Activated T-cell treated with anti-CD3 and anti-CD28 coated beads, Interleukin-2, amount 50 U/mL, for 4 hours (primary cell): ENCODE results near the gene HRK. TPM values are rescaled to one million over a fixed set of nuclear protein-coding genes. Genes with fewer than 3 reads are reported as not detected.

Experiments
- ATAC-seq, 2 donors: fragments of 200-7000 bp; cut with Tn5 transposase; one replicate each; pipeline ENCODE4 v1.10.0; 2021
- DNase-seq: peaks from one replicate; pipeline ENCODE4 v3.0.0-alpha.2; 2020
- H3K27me3 Mint-ChIP-seq: one replicate; pipeline ENCODE4 v1.8.0; 2021; ENCODE audit warnings: low read depth, mixed read lengths
- H3K36me3 Mint-ChIP-seq: one replicate; pipeline ENCODE4 v1.8.0; 2022; ENCODE audit warnings: mixed read lengths; ENCODE audit not compliant: insufficient read depth
- H3K4me1 Mint-ChIP-seq: one replicate; pipeline ENCODE4 v1.8.0; 2021; ENCODE audit warnings: low read depth, mixed read lengths
- H3K4me3 Mint-ChIP-seq: one replicate; pipeline ENCODE4 v1.8.0; 2021; ENCODE audit warnings: mild to moderate bottlenecking, moderate library complexity, mixed read lengths
- H3K9me3 Mint-ChIP-seq: one replicate; pipeline ENCODE4 v1.8.0; 2021; ENCODE audit warnings: mixed read lengths
- total RNA-seq, 3 donors: library from RNA; stranded (reverse); gene quantifications; one replicate each; pipeline ENCODE4 v1.2.1, GENCODE V29; 2021

The HRK gene
- total RNA-seq = not detected

- DNase-seq = no peak
- Mint-ChIP-seq H3K4me1 (peaks cover 32% of the 10 kb centered on the region), H3K36me3 (no peaks in the 10 kb centered on the region), H3K9me3 (no peaks in the 10 kb centered on the region), H3K4me3 (peak within 1 kb of the TSS; percentile 81), H3K27me3 (peaks cover 65% of the 10 kb centered on the region)
- ATAC-seq = peak; percentile 17 to 23
Measured at GRCh38 chr12:116881325-116881876, at the start of gene HRK. Gene HRK (minus strand): TSS chr12:116881441. CDS start chr12:116881307, 134 bp downstream.

DNA sequence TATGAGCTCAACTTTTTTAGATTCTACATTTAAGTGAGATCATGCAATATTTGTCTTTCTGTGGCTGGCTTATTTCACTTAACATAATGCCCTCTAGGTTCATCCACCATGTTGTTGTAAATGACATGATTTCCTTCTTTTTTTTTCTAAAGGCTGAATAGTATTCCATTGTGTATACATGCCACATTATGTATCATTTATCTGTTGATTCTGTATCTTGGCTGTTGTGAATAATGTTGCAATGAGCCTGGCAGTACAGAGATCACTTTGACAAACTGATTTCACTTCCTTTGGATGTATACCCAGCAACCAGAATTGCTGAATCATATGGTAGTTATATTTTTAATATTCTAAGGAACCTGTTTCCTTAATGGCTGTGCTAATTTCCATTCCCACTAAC lies 48.6 kb upstream of the HRK start:
- H3K27me3 Mint-ChIP-seq = no peaks in the 10 kb centered on the region
- H3K36me3 Mint-ChIP-seq = peaks cover 33% of the 10 kb centered on the region
- DNase-seq = no peak
- no peak for ATAC-seq
- no peak overlapping the region for H3K4me3 Mint-ChIP-seq
- H3K9me3 Mint-ChIP-seq = no peaks in the 10 kb centered on the region
- H3K4me1 Mint-ChIP-seq = peaks cover 28% of the 10 kb centered on the region

- ATAC-seq = no peak
- H3K27me3 Mint-ChIP-seq = no peaks in the 10 kb centered on the region
- H3K4me3 Mint-ChIP-seq = no peak overlapping the region
- no peak for DNase-seq
- H3K36me3 Mint-ChIP-seq = peaks cover 29% of the 10 kb centered on the region
- no peaks in the 10 kb centered on the region for H3K9me3 Mint-ChIP-seq
- H3K4me1 Mint-ChIP-seq = peaks cover 38% of the 10 kb centered on the region
Measured at GRCh38 chr12:116928504-116928903, 47.3 kb upstream of the HRK start.

DNA sequence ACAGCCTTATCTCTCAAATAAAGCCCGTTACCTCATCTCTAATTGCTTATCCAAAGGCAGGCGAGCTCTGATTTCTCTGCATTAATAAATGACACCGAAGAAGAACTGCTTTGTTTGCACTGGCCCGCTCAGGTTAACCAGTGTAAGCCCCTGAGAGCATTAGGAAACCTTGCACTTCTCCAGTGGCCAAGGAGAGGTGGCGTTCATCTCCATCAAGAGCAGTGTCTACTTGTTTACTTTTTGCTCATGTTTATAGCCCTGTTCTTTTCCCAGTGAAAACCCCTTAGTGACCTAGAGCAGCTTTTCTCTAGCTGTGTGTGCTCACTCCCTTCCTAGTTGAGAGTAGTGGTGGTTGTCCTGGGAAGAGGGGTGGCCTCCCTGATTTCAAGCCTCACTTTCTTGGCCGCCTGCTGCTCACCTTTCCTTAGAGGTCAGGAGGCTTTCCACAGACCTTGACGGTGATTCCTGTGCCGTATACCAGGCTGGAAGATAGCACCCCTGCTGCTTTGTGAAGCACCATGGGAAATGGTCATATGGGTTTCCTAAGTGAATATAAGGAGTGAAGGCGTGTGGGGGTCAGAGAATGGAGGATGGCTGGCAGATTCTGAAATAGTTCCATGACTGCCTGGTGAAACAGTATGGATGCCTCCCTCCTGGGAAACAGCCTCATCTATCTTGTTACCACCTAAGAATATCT lies 46.2 kb upstream of the HRK start:
- no peaks in the 10 kb centered on the region for H3K9me3 Mint-ChIP-seq
- peaks cover 45% of the 10 kb centered on the region for H3K4me1 Mint-ChIP-seq
- DNase-seq (no peak), ATAC-seq (no peak)
- H3K4me3 Mint-ChIP-seq = no peak overlapping the region
- peaks cover 25% of the 10 kb centered on the region for H3K36me3 Mint-ChIP-seq
- no peaks in the 10 kb centered on the region for H3K27me3 Mint-ChIP-seq

DNA sequence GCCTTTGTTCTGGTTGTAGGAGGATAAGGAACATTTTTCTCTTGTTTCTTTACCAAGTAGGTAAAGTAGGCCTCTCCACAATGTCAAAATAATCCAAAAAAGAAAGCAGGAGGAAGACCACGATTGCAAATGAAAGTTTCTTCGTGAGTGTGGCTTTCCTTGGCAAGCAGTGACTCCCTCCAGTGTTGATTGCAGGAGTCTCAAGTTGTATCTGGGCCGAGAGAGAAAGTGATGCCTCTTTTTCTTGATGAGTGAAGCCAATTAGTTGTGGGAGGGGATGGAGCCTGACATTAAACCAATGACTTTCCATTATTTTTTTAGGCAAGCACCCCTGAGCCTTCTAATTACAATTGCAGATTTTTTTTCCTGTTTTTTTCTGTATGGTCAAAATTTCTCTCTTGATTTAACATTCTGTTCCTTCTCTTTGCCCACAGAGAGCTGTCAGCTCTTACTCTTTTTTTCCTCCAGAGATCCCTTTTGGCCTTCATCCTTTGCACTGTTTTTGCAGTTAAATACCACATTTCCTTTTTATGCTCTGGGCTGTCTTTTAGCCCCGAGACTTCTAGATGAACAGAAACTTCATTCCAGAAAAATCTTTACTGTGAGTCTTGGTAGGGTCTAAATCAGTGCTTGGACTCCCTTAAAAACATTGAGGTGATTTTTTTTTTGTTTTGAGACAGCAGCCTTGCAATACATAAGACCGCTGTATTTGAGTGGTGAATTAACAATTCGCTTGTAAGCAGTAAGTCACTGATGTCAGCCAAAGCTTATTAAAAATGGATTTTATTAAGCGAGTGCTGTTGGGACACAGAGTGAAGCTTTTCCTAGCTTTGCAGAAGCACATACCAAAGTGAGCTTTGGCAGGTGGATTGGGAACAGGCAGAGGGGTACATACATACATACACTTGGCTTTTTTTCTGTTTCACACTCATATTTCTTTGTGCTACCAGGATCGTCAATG lies 45.3 kb upstream of the HRK start:
- Mint-ChIP-seq H3K4me3 (no peak overlapping the region), H3K27me3 (no peaks in the 10 kb centered on the region), H3K9me3 (no peaks in the 10 kb centered on the region), H3K4me1 (peaks cover 50% of the 10 kb centered on the region), H3K36me3 (peaks cover 23% of the 10 kb centered on the region)
- no peak for ATAC-seq
- no peak for DNase-seq

DNA sequence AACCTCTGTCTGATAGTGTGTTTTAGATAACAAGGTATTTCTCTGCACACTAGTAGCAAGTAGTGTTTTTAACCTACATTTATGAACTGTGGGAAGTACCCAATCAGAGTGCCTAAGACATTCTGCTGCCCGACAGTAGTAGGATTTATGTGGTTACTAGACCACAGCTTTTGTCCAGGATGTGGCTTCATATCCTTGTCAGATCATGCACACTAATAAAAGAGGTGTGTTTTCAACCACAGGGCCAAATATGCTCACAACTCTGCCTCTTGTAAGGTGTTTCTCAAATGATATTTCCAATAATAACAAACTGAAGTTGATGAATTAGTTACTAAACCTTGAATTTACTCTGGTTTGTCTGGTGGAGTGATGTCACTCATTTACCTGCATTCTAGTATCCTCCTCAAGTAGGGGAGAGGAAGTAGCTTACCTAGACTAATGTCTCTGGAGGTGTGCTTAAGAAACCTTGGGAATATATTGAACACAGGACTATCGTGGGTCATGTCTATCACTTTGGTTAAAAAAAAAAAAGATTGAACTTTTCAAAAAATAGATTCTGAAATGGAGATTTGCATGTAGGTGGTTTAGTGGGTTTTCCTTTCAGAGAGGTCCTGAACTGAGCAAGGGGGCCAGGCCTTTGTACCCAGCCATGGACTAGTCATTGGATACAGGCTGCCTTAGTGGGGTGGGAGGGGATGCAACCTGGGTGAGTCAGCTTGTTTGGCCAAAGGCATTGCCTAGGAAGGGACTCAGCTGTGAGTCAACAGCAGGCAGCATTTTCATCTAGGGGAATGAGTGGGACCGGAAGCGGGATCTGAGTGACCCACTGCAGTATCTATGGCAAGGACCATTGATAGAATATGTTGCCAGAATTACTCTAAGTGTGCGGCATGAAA lies 43.6 kb upstream of the HRK start:
- DNase-seq (no peak), ATAC-seq (peak; percentile 77 to 79)
- peak overlapping the region; percentile 56 for H3K4me3 Mint-ChIP-seq
- H3K36me3 Mint-ChIP-seq = peaks cover 20% of the 10 kb centered on the region
- H3K27me3 Mint-ChIP-seq = no peaks in the 10 kb centered on the region
- H3K9me3 Mint-ChIP-seq = no peaks in the 10 kb centered on the region
- peaks cover 66% of the 10 kb centered on the region for H3K4me1 Mint-ChIP-seq

GRCh38 chr12:116922194-116922897 lies 41.1 kb upstream of the HRK start:
- no peak overlapping the region for H3K4me3 Mint-ChIP-seq
- peaks cover 75% of the 10 kb centered on the region for H3K4me1 Mint-ChIP-seq
- H3K9me3 Mint-ChIP-seq = no peaks in the 10 kb centered on the region
- DNase-seq (no peak), ATAC-seq (peak; percentile 58 to 65)
- no peaks in the 10 kb centered on the region for H3K27me3 Mint-ChIP-seq
- peaks cover 7% of the 10 kb centered on the region for H3K36me3 Mint-ChIP-seq

GRCh38 chr12:116920939-116921338 lies 39.7 kb upstream of the HRK start:
- ATAC-seq = no peak

DNA sequence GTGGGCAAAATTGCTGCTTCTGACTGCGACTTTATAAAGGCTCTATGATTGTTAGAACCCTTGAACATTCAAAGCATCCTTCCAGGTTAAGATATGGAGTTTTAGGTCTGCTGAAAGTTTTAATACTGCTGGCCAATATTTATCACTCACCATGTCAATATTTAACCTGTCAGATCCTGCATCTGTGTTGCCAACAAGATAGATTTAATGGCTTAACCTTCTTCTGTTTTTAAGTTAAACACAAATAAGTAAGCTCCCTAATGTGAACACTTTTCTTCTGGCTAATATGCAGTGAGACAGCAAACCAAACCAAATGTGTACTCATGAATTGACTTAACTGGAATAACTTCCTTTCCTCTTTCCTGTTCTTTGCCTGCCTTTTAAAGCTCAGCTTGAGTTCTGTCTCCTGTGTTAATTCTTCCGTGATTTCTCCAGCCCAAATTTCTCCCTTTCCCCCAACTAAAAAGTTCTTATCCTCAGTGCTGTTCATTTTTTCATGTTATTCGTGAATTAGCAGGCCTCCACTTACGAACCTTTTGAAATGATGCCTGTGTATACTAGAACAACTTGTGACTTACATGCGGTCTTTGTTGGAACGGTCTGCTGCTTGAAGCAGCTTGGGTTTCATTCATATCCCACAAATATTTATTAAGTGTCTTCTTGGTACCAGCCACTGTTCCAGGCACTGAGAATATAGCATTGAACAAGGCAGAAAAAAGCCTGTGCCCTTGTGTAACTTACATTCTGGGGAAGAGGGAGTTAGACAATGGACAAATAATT lies 38.7 kb upstream of the HRK start:
- no peaks in the 10 kb centered on the region for H3K9me3 Mint-ChIP-seq
- peaks cover 9% of the 10 kb centered on the region for H3K36me3 Mint-ChIP-seq
- ATAC-seq = no peak
- DNase-seq = no peak
- H3K4me1 Mint-ChIP-seq = peaks cover 72% of the 10 kb centered on the region
- no peak overlapping the region for H3K4me3 Mint-ChIP-seq
- H3K27me3 Mint-ChIP-seq = no peaks in the 10 kb centered on the region

More at GRCh38 chr12:116920939-116921338, 39.7 kb upstream of the HRK start:
- peaks cover 7% of the 10 kb centered on the region for H3K36me3 Mint-ChIP-seq
- H3K4me3 Mint-ChIP-seq = no peak overlapping the region
- H3K27me3 Mint-ChIP-seq = no peaks in the 10 kb centered on the region
- H3K9me3 Mint-ChIP-seq = no peaks in the 10 kb centered on the region
- H3K4me1 Mint-ChIP-seq = peaks cover 75% of the 10 kb centered on the region
- no peak for DNase-seq

DNA sequence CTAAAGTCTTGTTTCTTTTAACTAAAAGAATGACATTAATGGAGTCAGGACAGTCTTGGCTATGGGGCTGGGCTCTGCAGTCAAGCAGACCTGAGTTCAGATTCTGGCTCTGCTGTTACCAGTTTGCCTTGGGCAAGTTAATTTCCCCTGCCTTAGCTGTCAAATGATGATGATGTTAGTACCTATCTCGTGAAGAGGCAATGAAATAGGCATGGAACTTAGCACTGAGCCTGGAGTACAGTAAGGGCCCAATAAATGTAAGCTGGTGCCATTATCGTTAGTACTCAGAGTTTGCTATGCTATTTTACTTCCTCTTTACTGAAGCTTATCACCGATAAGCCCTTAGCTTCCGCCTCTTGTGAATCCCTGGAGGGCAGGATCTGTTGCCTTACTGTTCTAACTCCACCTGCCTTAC lies 38.0 kb upstream of the HRK start:
- ATAC-seq (no peak), DNase-seq (no peak)
- Mint-ChIP-seq H3K36me3 (peaks cover 9% of the 10 kb centered on the region), H3K4me1 (peaks cover 67% of the 10 kb centered on the region), H3K4me3 (no peak overlapping the region), H3K9me3 (no peaks in the 10 kb centered on the region), H3K27me3 (no peaks in the 10 kb centered on the region)

DNA sequence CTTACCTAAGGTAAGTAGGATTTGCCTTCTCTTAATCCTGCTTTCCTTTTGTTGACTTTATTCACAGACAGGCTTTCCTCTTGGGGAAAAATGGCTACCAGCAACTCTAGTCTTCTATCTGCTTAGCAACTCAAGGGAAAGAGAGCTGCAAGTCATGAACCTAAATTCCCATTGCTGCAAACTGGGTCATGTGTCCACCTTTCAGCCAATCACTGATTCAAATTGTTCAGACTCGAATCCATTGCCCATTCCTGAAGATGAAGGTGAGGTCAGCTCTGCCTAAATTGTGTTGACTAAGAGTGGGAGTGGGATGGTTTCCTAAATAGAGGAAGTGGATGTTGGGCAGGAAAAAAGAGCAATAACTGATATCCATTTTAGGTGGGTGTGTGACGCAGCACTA lies 37.2 kb upstream of the HRK start:
- Mint-ChIP-seq H3K27me3 (no peaks in the 10 kb centered on the region), H3K4me1 (peaks cover 65% of the 10 kb centered on the region), H3K4me3 (no peak overlapping the region), H3K9me3 (no peaks in the 10 kb centered on the region), H3K36me3 (peaks cover 12% of the 10 kb centered on the region)
- ATAC-seq (no peak), DNase-seq (no peak)

DNA sequence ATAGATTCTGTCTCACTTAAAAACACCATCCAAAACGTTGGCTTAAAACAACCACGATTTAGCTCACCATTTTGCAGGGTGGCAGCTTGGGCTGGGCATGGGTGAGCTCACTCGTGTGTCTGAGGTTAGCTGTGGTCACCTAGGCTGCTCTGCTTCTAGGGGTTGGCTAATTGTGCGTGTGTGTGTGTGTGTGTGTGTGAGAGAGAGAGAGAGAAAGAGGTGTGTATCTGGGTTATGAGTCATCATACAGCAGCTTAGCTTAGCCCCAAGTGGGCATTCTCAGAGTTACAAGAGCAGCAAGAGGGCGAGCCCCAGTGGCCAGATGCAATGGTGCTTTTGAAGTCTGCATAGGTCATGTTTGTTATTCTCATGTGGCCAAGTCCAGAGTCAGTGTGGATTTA lies 35.5 kb upstream of the HRK start:
- peaks cover 12% of the 10 kb centered on the region for H3K36me3 Mint-ChIP-seq
- peak; percentile 37 for DNase-seq
- no peaks in the 10 kb centered on the region for H3K9me3 Mint-ChIP-seq
- no peaks in the 10 kb centered on the region for H3K27me3 Mint-ChIP-seq
- H3K4me3 Mint-ChIP-seq = peak overlapping the region; percentile 2
- H3K4me1 Mint-ChIP-seq = peaks cover 63% of the 10 kb centered on the region
- ATAC-seq = peak; percentile 76 to 92

DNA sequence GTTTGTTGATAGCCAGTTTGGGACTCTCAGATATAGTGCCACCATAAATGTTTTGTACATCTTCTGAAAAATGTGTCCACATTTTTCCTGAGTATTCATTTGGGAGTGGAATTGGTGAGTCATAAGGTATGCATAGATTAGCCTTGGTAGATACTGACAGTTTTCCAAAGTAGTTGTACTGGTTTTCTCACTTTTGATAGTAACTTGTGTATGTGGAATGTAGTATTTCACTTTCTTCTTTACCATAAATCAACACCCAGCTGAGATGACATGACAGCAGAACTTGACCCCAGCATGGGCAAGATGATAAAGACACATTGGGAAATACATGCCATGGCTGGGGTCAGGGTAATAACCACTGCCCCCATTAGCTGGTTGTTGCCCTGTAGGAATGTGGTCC lies 34.9 kb upstream of the HRK start:
- no peaks in the 10 kb centered on the region for H3K9me3 Mint-ChIP-seq
- DNase-seq (no peak), ATAC-seq (no peak)
- no peaks in the 10 kb centered on the region for H3K27me3 Mint-ChIP-seq
- no peak overlapping the region for H3K4me3 Mint-ChIP-seq
- peaks cover 12% of the 10 kb centered on the region for H3K36me3 Mint-ChIP-seq
- peaks cover 63% of the 10 kb centered on the region for H3K4me1 Mint-ChIP-seq
